Neural crest cell (in vitro differentiated cells): ENCODE data around the gene BABAM2. TPM values are rescaled to one million over a fixed set of nuclear protein-coding genes. Genes with fewer than 3 reads are reported as not detected.

Experiments
- DNase-seq: peaks from one replicate; pipeline ENCODE4 v3.0.0; 2021; ENCODE audit warnings: low read depth, mixed read lengths, low spot score
- H3K27ac Mint-ChIP-seq: one replicate; pipeline ENCODE4 v1.8.0; 2021; ENCODE audit warnings: mild to moderate bottlenecking, mixed read lengths; ENCODE audit not compliant: unreplicated experiment
- H3K27me3 Mint-ChIP-seq: 2 replicates; pipeline ENCODE4 v1.8.0; 2021; ENCODE audit warnings: low read depth, mild to moderate bottlenecking, mixed read lengths
- H3K36me3 Mint-ChIP-seq: 2 replicates; pipeline ENCODE4 v1.8.0; 2021; ENCODE audit warnings: low read depth, mild to moderate bottlenecking, mixed read lengths
- H3K4me1 Mint-ChIP-seq: 2 replicates; pipeline ENCODE4 v1.8.0; 2021; ENCODE audit warnings: mixed read lengths
- H3K4me3 Mint-ChIP-seq: one replicate; pipeline ENCODE4 v1.8.0; 2021; ENCODE audit warnings: mild to moderate bottlenecking, mixed read lengths
- H3K9me3 Mint-ChIP-seq: 2 replicates; pipeline ENCODE4 v1.8.0; 2021; ENCODE audit warnings: mixed read lengths
- CTCF ChIP-seq: fragments of 200-600 bp; sonication (generic); conservative IDR thresholded peaks from 2 replicates; pipeline ENCODE4 v1.5.0; 2021; ENCODE audit warnings: antibody characterized with exemption, mild to moderate bottlenecking
- total RNA-seq: library from RNA; stranded (reverse); gene quantifications from 2 replicates; pipeline ENCODE4 v1.2.1, GENCODE V29; 2021

Gene BABAM2
- total RNA-seq, 1 donor from 2014 or later: 28.6 TPM

DNA sequence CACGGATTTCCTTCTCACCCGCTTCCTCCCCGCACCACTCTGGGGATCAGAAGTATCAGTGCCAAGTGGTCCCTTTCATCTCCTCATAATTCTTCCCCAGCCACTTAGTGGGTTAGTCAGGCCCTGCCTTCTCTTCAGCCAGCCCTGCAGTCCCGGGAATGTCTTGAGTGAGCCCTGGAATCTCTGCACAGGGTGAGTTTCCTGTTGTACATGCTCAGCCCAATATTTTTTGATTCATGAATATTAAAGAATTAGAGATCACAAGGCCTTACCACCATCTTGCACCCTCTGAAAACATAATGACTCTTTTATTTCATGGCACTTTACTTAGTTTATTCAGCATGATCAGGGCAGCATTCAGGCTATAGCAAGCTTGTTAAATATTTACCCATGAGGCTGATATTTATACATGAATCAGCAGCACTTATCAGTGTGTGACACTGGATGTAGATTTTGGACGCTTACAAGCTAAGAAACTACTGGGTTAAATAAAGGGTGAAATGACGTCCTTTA, 342.7 kb downstream of the BABAM2 start:
- no peak overlapping the region for H3K27ac Mint-ChIP-seq
- H3K27me3 Mint-ChIP-seq: no peaks in the 10 kb centered on the region
- H3K36me3 Mint-ChIP-seq: no peaks in the 10 kb centered on the region
- H3K4me1 Mint-ChIP-seq: no peaks in the 10 kb centered on the region
- DNase-seq: no peak
- no peaks in the 10 kb centered on the region for H3K9me3 Mint-ChIP-seq
- H3K4me3 Mint-ChIP-seq: no peak overlapping the region
- no peak for TF ChIP-seq CTCF

DNA sequence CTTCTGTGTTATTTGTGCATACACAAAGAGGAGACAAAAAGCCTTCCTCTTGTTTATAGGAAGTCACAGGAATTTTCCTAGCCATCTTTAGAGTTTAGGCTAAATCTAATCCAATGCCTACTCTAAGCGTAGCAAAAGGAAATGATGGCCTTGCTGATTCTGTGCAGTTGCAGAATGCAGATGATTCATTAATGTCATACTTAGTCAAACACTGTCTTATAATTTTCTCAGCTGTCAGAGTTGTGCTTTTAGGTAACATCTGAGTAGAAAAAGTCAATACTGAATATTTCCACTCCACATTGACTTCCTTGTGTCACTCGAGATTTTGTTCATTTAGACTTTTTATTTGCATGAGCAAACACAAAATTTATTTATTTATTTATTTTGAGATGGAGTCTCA, 344.3 kb downstream of the BABAM2 start:
- Mint-ChIP-seq H3K27me3 (no peaks in the 10 kb centered on the region), H3K36me3 (no peaks in the 10 kb centered on the region), H3K4me3 (no peak overlapping the region), H3K27ac (no peak overlapping the region), H3K9me3 (no peaks in the 10 kb centered on the region), H3K4me1 (no peaks in the 10 kb centered on the region)
- no peak for DNase-seq
- no peak for TF ChIP-seq CTCF

DNA sequence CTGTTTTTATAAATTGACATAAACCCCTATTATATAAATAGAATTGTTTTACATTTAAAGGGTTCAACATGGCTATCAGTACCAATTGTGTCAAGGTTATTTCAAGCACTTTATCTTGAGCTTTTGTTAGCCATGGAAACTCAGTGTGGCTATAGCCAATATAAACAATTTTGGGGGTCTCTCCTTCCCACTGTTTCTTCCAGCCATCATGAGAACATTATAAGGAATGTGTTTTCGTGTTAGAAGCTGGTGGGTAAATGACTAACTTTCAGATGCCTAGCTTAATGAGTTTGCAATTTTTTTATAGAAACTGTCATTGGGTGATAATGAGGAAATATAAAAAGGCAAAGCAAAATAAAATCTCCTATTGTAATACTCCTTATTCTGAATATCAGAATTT, 348.7 kb downstream of the BABAM2 start:
- Mint-ChIP-seq H3K27ac (no peak overlapping the region), H3K4me3 (no peak overlapping the region), H3K27me3 (no peaks in the 10 kb centered on the region), H3K36me3 (peaks cover 5% of the 10 kb centered on the region), H3K4me1 (no peaks in the 10 kb centered on the region), H3K9me3 (no peaks in the 10 kb centered on the region)
- TF ChIP-seq CTCF: no peak
- DNase-seq: no peak

- no peak overlapping the region for H3K4me3 Mint-ChIP-seq
- no peak overlapping the region for H3K27ac Mint-ChIP-seq
- peaks cover 5% of the 10 kb centered on the region for H3K36me3 Mint-ChIP-seq
- no peaks in the 10 kb centered on the region for H3K27me3 Mint-ChIP-seq
- no peak for TF ChIP-seq CTCF
- no peaks in the 10 kb centered on the region for H3K9me3 Mint-ChIP-seq
- H3K4me1 Mint-ChIP-seq: no peaks in the 10 kb centered on the region
- no peak for DNase-seq
Measured at GRCh38 chr2:28240937-28241336, 350.4 kb downstream of the BABAM2 start.

DNA sequence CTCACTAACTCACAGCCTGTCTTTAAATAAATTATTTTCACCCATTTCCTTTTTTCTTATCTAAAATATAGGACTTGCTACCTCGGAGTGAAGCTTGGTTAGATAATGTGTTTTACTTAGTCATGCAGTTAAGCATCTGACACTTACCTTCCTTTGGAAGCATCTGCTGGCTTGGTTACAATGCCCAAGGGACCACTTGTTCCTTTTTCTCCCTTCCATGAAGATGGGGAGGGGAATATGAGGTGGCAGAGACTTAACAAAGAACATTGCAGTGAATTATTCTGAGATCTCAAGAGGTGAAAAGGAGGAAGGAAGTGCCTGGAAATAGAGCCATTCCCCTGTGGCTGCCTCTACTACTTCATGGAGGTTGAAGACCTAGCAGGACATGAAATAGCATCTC, 356.8 kb downstream of the BABAM2 start:
- no peaks in the 10 kb centered on the region for H3K4me1 Mint-ChIP-seq
- H3K9me3 Mint-ChIP-seq: no peaks in the 10 kb centered on the region
- H3K4me3 Mint-ChIP-seq: no peak overlapping the region
- no peak overlapping the region for H3K27ac Mint-ChIP-seq
- DNase-seq: no peak
- TF ChIP-seq CTCF: no peak
- no peaks in the 10 kb centered on the region for H3K27me3 Mint-ChIP-seq
- no peaks in the 10 kb centered on the region for H3K36me3 Mint-ChIP-seq

- no peaks in the 10 kb centered on the region for H3K36me3 Mint-ChIP-seq
- DNase-seq: no peak
- no peak overlapping the region for H3K27ac Mint-ChIP-seq
- no peak for TF ChIP-seq CTCF
- no peaks in the 10 kb centered on the region for H3K9me3 Mint-ChIP-seq
- no peaks in the 10 kb centered on the region for H3K4me1 Mint-ChIP-seq
- no peaks in the 10 kb centered on the region for H3K27me3 Mint-ChIP-seq
- no peak overlapping the region for H3K4me3 Mint-ChIP-seq
Measured at GRCh38 chr2:28247734-28248133, 357.2 kb downstream of the BABAM2 start.
